Measurements from ENCODE around the gene ZBTB7C.

ZBTB7C gene

DNA sequence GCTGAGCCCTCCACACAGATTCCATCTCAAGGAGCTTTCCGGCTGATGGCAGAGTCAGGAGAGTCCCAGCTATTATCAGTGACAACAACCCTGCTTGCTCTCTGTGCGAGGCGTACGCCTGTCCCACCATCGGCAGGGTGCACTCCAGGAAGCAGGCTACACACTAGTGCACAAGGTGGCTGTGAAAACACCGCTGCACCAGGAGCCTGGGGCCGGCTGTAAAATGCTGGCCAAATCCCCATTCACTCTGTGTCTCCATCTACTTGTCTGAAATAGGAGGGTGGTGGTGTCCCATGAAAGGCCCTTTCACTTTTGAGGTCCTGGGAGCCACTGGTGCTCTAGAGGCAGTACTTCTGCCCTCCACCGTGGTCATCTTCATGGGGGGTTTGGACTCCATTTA lies 295.5 kb downstream of the ZBTB7C start:
- WGBS = 84% methylated on average over 8 of the region's 8 CpGs
- no peak overlapping the region for H3K4me3 ChIP-seq (ENCODE audit: low read length)
- no peaks in the 10 kb centered on the region for H3K36me3 ChIP-seq (ENCODE audit: insufficient read depth, low read length)
- peaks cover 7% of the 10 kb centered on the region for H3K4me1 ChIP-seq (ENCODE audit: insufficient read depth, low read length)
- no peak overlapping the region for H3K9ac ChIP-seq (ENCODE audit: low read depth, low read length)
- no peaks in the 10 kb centered on the region for H3K27me3 ChIP-seq (ENCODE audit: insufficient read depth, low read length)
- H3K9me3 ChIP-seq (ENCODE audit: insufficient read depth, low read depth, low read length) = no peaks in the 10 kb centered on the region
- H3K27ac ChIP-seq (ENCODE audit: low read depth, low read length) = no peak overlapping the region

- H3K4me3 ChIP-seq (ENCODE audit: low read length) = no peak overlapping the region
- H3K36me3 ChIP-seq (ENCODE audit: insufficient read depth, low read length) = no peaks in the 10 kb centered on the region
- no peak overlapping the region for H3K27ac ChIP-seq (ENCODE audit: low read depth, low read length)
- 79% methylated on average over 2 of the region's 5 CpGs for WGBS
- no peaks in the 10 kb centered on the region for H3K9me3 ChIP-seq (ENCODE audit: insufficient read depth, low read depth, low read length)
- no peaks in the 10 kb centered on the region for H3K27me3 ChIP-seq (ENCODE audit: insufficient read depth, low read length)
- H3K4me1 ChIP-seq (ENCODE audit: insufficient read depth, low read length) = peaks cover 15% of the 10 kb centered on the region
- H3K9ac ChIP-seq (ENCODE audit: low read depth, low read length) = no peak overlapping the region
These were observed 297.6 kb downstream of the ZBTB7C start for GRCh38 chr18:48111587-48111986.

GRCh38 chr18:48110797-48111196 lies 298.4 kb downstream of the ZBTB7C start:
- Histone ChIP-seq H3K9me3 (ENCODE audit: insufficient read depth, low read depth, low read length) (no peaks in the 10 kb centered on the region), H3K27me3 (ENCODE audit: insufficient read depth, low read length) (no peaks in the 10 kb centered on the region), H3K27ac (ENCODE audit: low read depth, low read length) (no peak overlapping the region), H3K4me1 (ENCODE audit: insufficient read depth, low read length) (peaks cover 19% of the 10 kb centered on the region), H3K36me3 (ENCODE audit: insufficient read depth, low read length) (no peaks in the 10 kb centered on the region), H3K9ac (ENCODE audit: low read depth, low read length) (no peak overlapping the region), H3K4me3 (ENCODE audit: low read length) (no peak overlapping the region)
- 82% methylated on average over 7 of the region's 7 CpGs for WGBS

- H3K4me3 ChIP-seq (ENCODE audit: low read length) = no peak overlapping the region
- no peaks in the 10 kb centered on the region for H3K9me3 ChIP-seq (ENCODE audit: insufficient read depth, low read depth, low read length)
- H3K27ac ChIP-seq (ENCODE audit: low read depth, low read length) = no peak overlapping the region
- H3K9ac ChIP-seq (ENCODE audit: low read depth, low read length) = no peak overlapping the region
- no peaks in the 10 kb centered on the region for H3K36me3 ChIP-seq (ENCODE audit: insufficient read depth, low read length)
- H3K4me1 ChIP-seq (ENCODE audit: insufficient read depth, low read length) = peaks cover 19% of the 10 kb centered on the region
- 89% methylated on average over 6 of the region's 6 CpGs for WGBS
- H3K27me3 ChIP-seq (ENCODE audit: insufficient read depth, low read length) = no peaks in the 10 kb centered on the region
These were observed 299.2 kb downstream of the ZBTB7C start for GRCh38 chr18:48109961-48110493.

- Histone ChIP-seq H3K36me3 (ENCODE audit: insufficient read depth, low read length) (no peaks in the 10 kb centered on the region), H3K27ac (ENCODE audit: low read depth, low read length) (no peak overlapping the region), H3K9ac (ENCODE audit: low read depth, low read length) (no peak overlapping the region), H3K4me3 (ENCODE audit: low read length) (no peak overlapping the region), H3K9me3 (ENCODE audit: insufficient read depth, low read depth, low read length) (no peaks in the 10 kb centered on the region), H3K27me3 (ENCODE audit: insufficient read depth, low read length) (no peaks in the 10 kb centered on the region), H3K4me1 (ENCODE audit: insufficient read depth, low read length) (peaks cover 19% of the 10 kb centered on the region)
- WGBS = 94% methylated on average over 11 of the region's 11 CpGs
These were observed 301.0 kb downstream of the ZBTB7C start for GRCh38 chr18:48108136-48108535.

DNA sequence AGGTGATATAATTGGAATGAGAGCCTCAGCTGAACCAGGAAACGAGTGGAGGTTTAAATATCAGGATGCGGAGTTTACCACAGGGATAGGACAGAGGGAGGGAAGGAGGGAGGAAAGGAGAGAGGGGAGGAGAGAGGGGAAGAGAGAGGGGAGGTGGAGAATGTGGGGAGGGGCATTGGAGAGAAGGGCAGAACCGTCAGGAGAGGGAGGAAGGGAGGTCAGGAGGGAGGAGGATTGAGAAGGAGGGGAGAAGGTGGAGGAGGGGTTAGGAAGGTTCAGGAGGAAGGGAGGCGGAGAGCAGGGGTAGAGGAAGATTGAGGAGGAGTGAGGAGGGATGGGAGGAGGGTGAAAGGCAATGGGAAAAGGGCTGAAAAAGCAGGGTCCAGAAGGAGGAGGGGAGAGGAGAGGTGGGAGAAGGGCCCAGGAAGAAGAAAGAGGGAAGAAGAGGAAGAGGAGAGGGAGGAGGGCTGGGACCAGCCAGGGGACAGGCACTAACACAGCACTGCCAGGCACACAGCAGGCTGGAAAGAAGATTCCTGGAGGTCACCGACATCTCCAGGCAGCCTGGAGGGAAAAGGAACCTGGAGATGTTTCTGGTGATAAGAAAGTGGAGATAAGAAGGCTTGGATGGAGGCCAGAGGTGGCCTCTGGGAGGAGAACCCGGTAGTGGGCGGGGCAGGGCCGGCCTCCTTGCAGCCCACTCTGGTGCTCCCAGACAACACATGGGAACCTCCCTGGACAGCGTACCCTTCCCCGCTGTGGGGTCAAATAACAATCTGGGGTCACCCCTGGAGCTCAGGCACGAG lies 302.0 kb downstream of the ZBTB7C start:
- Histone ChIP-seq H3K9ac (ENCODE audit: low read depth, low read length) (no peak overlapping the region), H3K27me3 (ENCODE audit: insufficient read depth, low read length) (no peaks in the 10 kb centered on the region), H3K9me3 (ENCODE audit: insufficient read depth, low read depth, low read length) (no peaks in the 10 kb centered on the region), H3K27ac (ENCODE audit: low read depth, low read length) (no peak overlapping the region), H3K36me3 (ENCODE audit: insufficient read depth, low read length) (no peaks in the 10 kb centered on the region), H3K4me3 (ENCODE audit: low read length) (no peak overlapping the region), H3K4me1 (ENCODE audit: insufficient read depth, low read length) (peaks cover 19% of the 10 kb centered on the region)
- WGBS = 54% methylated on average over 11 of the region's 11 CpGs

GRCh38 chr18:48106498-48106897 lies 302.7 kb downstream of the ZBTB7C start:
- Histone ChIP-seq H3K9me3 (ENCODE audit: insufficient read depth, low read depth, low read length) (no peaks in the 10 kb centered on the region), H3K27me3 (ENCODE audit: insufficient read depth, low read length) (no peaks in the 10 kb centered on the region), H3K4me3 (ENCODE audit: low read length) (no peak overlapping the region), H3K27ac (ENCODE audit: low read depth, low read length) (no peak overlapping the region), H3K36me3 (ENCODE audit: insufficient read depth, low read length) (no peaks in the 10 kb centered on the region), H3K4me1 (ENCODE audit: insufficient read depth, low read length) (peaks cover 19% of the 10 kb centered on the region), H3K9ac (ENCODE audit: low read depth, low read length) (no peak overlapping the region)
- 76% methylated on average over 1 of the region's 1 CpG for WGBS

GRCh38 chr18:48105317-48105716 lies 303.9 kb downstream of the ZBTB7C start:
- no peaks in the 10 kb centered on the region for H3K27me3 ChIP-seq (ENCODE audit: insufficient read depth, low read length)
- no peaks in the 10 kb centered on the region for H3K36me3 ChIP-seq (ENCODE audit: insufficient read depth, low read length)
- H3K27ac ChIP-seq (ENCODE audit: low read depth, low read length) = no peak overlapping the region
- H3K4me1 ChIP-seq (ENCODE audit: insufficient read depth, low read length) = peaks cover 22% of the 10 kb centered on the region
- no peak overlapping the region for H3K4me3 ChIP-seq (ENCODE audit: low read length)
- 96% methylated on average over 1 of the region's 1 CpG for WGBS
- no peaks in the 10 kb centered on the region for H3K9me3 ChIP-seq (ENCODE audit: insufficient read depth, low read depth, low read length)
- no peak overlapping the region for H3K9ac ChIP-seq (ENCODE audit: low read depth, low read length)

DNA sequence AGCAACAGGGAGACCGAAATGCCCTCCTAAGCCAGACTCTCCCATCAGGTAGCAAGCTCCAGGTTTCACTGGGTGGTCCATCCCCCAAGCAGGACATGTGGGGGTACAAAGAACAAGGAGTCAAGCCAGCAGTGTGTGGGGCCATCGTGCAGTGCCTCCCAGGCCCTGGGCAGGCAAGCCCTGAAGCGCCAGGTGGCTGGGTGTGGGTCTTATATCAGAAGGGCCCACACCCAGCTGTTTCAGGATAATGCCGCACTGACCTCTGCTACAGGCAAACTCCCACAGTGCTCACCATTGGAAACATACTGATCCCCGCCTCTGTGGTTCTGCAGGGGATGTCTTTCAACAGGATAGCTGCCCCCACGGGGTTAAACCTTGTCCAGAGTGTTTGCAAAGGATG lies 304.5 kb downstream of the ZBTB7C start:
- no peak overlapping the region for H3K4me3 ChIP-seq (ENCODE audit: low read length)
- H3K9me3 ChIP-seq (ENCODE audit: insufficient read depth, low read depth, low read length) = no peaks in the 10 kb centered on the region
- H3K27ac ChIP-seq (ENCODE audit: low read depth, low read length) = no peak overlapping the region
- no peaks in the 10 kb centered on the region for H3K27me3 ChIP-seq (ENCODE audit: insufficient read depth, low read length)
- H3K36me3 ChIP-seq (ENCODE audit: insufficient read depth, low read length) = no peaks in the 10 kb centered on the region
- no peak overlapping the region for H3K9ac ChIP-seq (ENCODE audit: low read depth, low read length)
- WGBS = 67% methylated on average over 6 of the region's 6 CpGs
- H3K4me1 ChIP-seq (ENCODE audit: insufficient read depth, low read length) = peaks cover 25% of the 10 kb centered on the region

- Histone ChIP-seq H3K36me3 (ENCODE audit: insufficient read depth, low read length) (no peaks in the 10 kb centered on the region), H3K4me1 (ENCODE audit: insufficient read depth, low read length) (peaks cover 11% of the 10 kb centered on the region), H3K9me3 (ENCODE audit: insufficient read depth, low read depth, low read length) (no peaks in the 10 kb centered on the region), H3K4me3 (ENCODE audit: low read length) (peak overlapping the region; percentile 7; the same call in 1 of the 2 replicates), H3K9ac (ENCODE audit: low read depth, low read length) (peak overlapping the region; percentile 18; the same call in 1 of the 2 replicates), H3K27me3 (ENCODE audit: insufficient read depth, low read length) (no peaks in the 10 kb centered on the region), H3K27ac (ENCODE audit: low read depth, low read length) (no peak overlapping the region)
- 15% methylated on average over 8 of the region's 9 CpGs for WGBS
These were observed 308.5 kb downstream of the ZBTB7C start for GRCh38 chr18:48100651-48101165.

DNA sequence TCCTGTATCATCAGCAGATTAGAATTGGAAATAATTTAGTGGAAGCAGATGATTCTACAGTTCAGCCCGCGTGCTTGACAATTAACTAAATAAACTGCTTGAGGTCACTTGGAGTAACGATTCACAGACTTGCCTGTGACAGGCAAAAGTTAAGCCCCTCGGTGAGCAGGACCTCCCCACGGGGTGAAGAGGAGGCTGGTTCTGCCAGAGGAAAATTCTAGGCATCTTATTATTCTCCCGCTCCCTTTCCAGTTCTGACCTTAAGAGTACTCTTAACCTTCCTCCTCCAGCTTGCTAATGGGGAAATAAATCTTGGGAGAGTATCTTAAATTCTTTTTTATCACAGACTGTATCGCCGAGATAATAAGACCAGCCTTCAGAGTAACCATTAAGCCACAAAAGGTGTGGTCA lies 309.0 kb downstream of the ZBTB7C start:
- WGBS = 59% methylated on average over 7 of the region's 8 CpGs
- no peaks in the 10 kb centered on the region for H3K36me3 ChIP-seq (ENCODE audit: insufficient read depth, low read length)
- H3K9me3 ChIP-seq (ENCODE audit: insufficient read depth, low read depth, low read length) = no peaks in the 10 kb centered on the region
- 0 out of 2 replicates have a peak overlapping the region, but pooled peaks have one; percentile 7 for H3K4me3 ChIP-seq (ENCODE audit: low read length)
- H3K27me3 ChIP-seq (ENCODE audit: insufficient read depth, low read length) = no peaks in the 10 kb centered on the region
- peaks cover 11% of the 10 kb centered on the region for H3K4me1 ChIP-seq (ENCODE audit: insufficient read depth, low read length)
- no peak overlapping the region for H3K27ac ChIP-seq (ENCODE audit: low read depth, low read length)
- no peak overlapping the region for H3K9ac ChIP-seq (ENCODE audit: low read depth, low read length)

Measured in HUES64 (cell line).